Activated CD8-positive, alpha-beta T cell treated with anti-CD3 and anti-CD28 coated beads for 36 hours (primary cell): Measurements from ENCODE around the gene CPXM1. TPM values are rescaled to one million over a fixed set of nuclear protein-coding genes. Genes with fewer than 3 reads are reported as not detected.
"Not testable (repeated sequence)": the region's sequence is repeated elsewhere in the genome, so short reads cannot be mapped to it uniquely, and the experiment has no call there.

Experiments used
- ATAC-seq: fragments of 200-7000 bp; cut with Tn5 transposase; one replicate; pipeline ENCODE4 v1.10.0; 2021; ENCODE audit warnings: mild to moderate bottlenecking, moderate library complexity
- CTCF ChIA-PET: fragments of 350-600 bp; sonication (Branson Sonifier 250); formaldehyde crosslinking; loops from one replicate; lab custom pipeline; 2021; ENCODE audit warnings: antibody characterized with exemption; lab: Charles Lee
- POLR2A ChIA-PET: fragments of 350-600 bp; sonication (Branson Sonifier 250); formaldehyde crosslinking; loops from one replicate; lab custom pipeline; 2021; ENCODE audit warnings: antibody characterized with exemption; lab: Charles Lee
- DNase-seq: peaks from one replicate; pipeline ENCODE4 v3.0.0-alpha.2; 2020
- H3K27ac Mint-ChIP-seq: one replicate; pipeline ENCODE4 v1.8.0; 2021; ENCODE audit warnings: mild to moderate bottlenecking, mixed read lengths
- H3K27me3 Mint-ChIP-seq: one replicate; pipeline ENCODE4 v1.8.0; 2021; ENCODE audit warnings: mixed read lengths
- H3K36me3 Mint-ChIP-seq: one replicate; pipeline ENCODE4 v1.8.0; 2021; ENCODE audit warnings: low read depth, mixed read lengths
- H3K4me1 Mint-ChIP-seq: one replicate; pipeline ENCODE4 v1.8.0; 2021; ENCODE audit warnings: low read depth, mixed read lengths
- H3K4me3 Mint-ChIP-seq: one replicate; pipeline ENCODE4 v1.8.0; 2021; ENCODE audit warnings: mild to moderate bottlenecking, moderate library complexity, mixed read lengths
- H3K9me3 Mint-ChIP-seq: one replicate; pipeline ENCODE4 v1.8.0; 2021; ENCODE audit warnings: mixed read lengths
- intact Hi-C: fragments of 100-400 bp; cut with micrococcal nuclease; formaldehyde crosslinking; loops from one replicate; pipeline ENCODE4 v1.10.0; 2022
- total RNA-seq, 2 experiments: library from RNA; stranded (reverse); gene quantifications; one replicate each; pipeline ENCODE4 v1.2.3, GENCODE V29; 2021
- TF ChIP-seq, protein P1 (sequence below): fragments of 200-600 bp; IDR thresholded peaks from one replicate; pipeline ENCODE4 v1.8.0; 2022; ENCODE audit warnings: antibody characterized with exemption, mild to moderate bottlenecking

The CPXM1 gene
- total RNA-seq, 2 experiments from 2014 or later, result 2.0 to 2.9 TPM

GRCh38 chr20:2834401-2835110 is 34.1 kb upstream of the CPXM1 start:
- no peaks in the 10 kb centered on the region for H3K27me3 Mint-ChIP-seq
- no peak overlapping the region for H3K4me3 Mint-ChIP-seq
- H3K9me3 Mint-ChIP-seq, result no peaks in the 10 kb centered on the region
- TF ChIP-seq, protein P1, sequence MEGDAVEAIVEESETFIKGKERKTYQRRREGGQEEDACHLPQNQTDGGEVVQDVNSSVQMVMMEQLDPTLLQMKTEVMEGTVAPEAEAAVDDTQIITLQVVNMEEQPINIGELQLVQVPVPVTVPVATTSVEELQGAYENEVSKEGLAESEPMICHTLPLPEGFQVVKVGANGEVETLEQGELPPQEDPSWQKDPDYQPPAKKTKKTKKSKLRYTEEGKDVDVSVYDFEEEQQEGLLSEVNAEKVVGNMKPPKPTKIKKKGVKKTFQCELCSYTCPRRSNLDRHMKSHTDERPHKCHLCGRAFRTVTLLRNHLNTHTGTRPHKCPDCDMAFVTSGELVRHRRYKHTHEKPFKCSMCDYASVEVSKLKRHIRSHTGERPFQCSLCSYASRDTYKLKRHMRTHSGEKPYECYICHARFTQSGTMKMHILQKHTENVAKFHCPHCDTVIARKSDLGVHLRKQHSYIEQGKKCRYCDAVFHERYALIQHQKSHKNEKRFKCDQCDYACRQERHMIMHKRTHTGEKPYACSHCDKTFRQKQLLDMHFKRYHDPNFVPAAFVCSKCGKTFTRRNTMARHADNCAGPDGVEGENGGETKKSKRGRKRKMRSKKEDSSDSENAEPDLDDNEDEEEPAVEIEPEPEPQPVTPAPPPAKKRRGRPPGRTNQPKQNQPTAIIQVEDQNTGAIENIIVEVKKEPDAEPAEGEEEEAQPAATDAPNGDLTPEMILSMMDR, result no peak
- H3K36me3 Mint-ChIP-seq, result peaks cover 26% of the 10 kb centered on the region
- ATAC-seq (no peak), DNase-seq (no peak)
- no peak overlapping the region for H3K27ac Mint-ChIP-seq
- H3K4me1 Mint-ChIP-seq, result peaks cover 17% of the 10 kb centered on the region
- CTCF ChIA-PET, result no interaction called here
- POLR2A ChIA-PET, result interaction anchor here (1.1 kb wide), 1 partner anchor 13 kb away, joined by 3 read pairs; no protein-coding TSS in a partner anchor
- intact Hi-C loops, result no loop called here

DNA sequence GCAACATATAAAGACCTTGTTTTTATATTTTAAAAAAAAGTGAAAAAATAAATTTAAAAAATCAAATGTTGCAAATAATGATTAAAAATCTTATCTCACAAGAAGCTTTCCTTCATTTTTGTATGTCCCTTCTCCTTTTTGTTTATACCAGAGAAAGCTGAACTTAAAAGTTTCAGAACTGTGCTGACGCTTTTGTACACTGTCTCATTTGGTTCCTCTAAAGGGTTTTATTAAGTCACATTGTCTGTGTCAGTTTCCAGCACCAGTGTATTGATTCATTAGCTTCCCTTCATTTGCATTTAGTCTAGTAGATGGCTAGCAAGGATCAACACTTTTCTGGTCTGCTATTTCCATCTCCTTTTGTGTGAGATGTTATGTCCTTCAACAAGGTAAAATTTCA is 33.3 kb upstream of the CPXM1 start:
- POLR2A ChIA-PET, result interaction anchor here (1.1 kb wide), 1 partner anchor 13 kb away, joined by 3 read pairs; no protein-coding TSS in a partner anchor
- no peak overlapping the region for H3K4me3 Mint-ChIP-seq
- H3K27ac Mint-ChIP-seq, result no peak overlapping the region

DNA sequence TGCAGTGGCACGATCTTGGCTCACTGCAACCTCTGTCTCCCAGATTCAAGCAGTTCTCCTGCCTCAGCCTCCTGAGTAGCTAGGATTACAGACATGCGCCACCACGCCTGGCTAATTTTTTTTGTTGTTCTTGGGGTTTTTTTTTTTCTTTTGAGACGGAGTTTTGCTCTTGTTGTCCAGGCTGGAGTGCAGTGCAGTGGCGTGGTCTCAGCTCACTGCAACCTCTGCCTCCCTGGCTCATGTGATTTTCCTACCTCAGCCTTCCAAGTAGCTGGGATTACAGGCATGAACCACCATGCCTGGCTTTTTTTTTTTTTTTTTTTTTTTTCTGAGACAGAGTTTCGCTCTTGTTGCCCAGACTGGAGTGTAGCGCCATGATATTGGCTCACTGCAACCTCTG is 30.8 kb upstream of the CPXM1 start:
- Mint-ChIP-seq H3K27me3 (peaks cover 10% of the 10 kb centered on the region), H3K4me1 (peaks cover 13% of the 10 kb centered on the region)

More for the DNA sequence above, 33.3 kb upstream of the CPXM1 start:
- peaks cover 2% of the 10 kb centered on the region for H3K27me3 Mint-ChIP-seq
- DNase-seq (no peak), ATAC-seq (no peak)
- TF ChIP-seq, protein P1, result no peak
- H3K4me1 Mint-ChIP-seq, result peaks cover 12% of the 10 kb centered on the region
- no peaks in the 10 kb centered on the region for H3K9me3 Mint-ChIP-seq
- peaks cover 21% of the 10 kb centered on the region for H3K36me3 Mint-ChIP-seq
- CTCF ChIA-PET, result interaction anchor here (1.2 kb wide), 1 partner anchor 90 kb away, joined by 3 read pairs; no protein-coding TSS in a partner anchor
- intact Hi-C loops, result no loop called here

DNA sequence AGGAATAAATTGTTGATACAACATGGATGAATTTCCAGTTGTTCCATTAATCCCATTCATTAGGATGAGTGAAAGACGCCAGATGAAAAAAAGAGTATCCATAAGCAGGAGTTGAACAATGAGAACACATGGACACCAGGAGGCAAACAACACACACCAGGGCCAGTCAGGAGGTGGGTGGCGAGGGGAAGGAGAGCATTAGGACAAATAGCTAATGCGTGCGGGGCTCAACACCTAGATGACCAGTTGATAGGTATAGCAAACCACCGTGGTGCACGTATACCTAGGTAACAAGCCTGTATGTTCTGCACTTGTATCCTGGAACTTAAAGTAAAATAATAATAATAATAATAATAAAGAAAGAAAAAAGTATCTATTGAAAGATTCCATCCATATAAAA is 28.9 kb upstream of the CPXM1 start:
- H3K4me1 Mint-ChIP-seq, result peaks cover 20% of the 10 kb centered on the region
- TF ChIP-seq, protein P1, result no peak
- no peaks in the 10 kb centered on the region for H3K36me3 Mint-ChIP-seq
- ChIA-PET POLR2A (interaction anchor here (1.1 to 1.5 kb wide), 2 partner anchors 8 to 28 kb away, joined by 3 to 4 read pairs; no protein-coding TSS in a partner anchor), CTCF (no interaction called here)
- H3K4me3 Mint-ChIP-seq, result no peak overlapping the region
- no peak for ATAC-seq
- no peaks in the 10 kb centered on the region for H3K9me3 Mint-ChIP-seq
- peaks cover 10% of the 10 kb centered on the region for H3K27me3 Mint-ChIP-seq
- DNase-seq, result no peak
- H3K27ac Mint-ChIP-seq, result no peak overlapping the region
- intact Hi-C loops, result no loop called here

More for the DNA sequence above, 30.8 kb upstream of the CPXM1 start:
- H3K36me3 Mint-ChIP-seq, CTCF ChIA-PET, DNase-seq, ATAC-seq, H3K27ac Mint-ChIP-seq, H3K9me3 Mint-ChIP-seq, H3K4me3 Mint-ChIP-seq, intact Hi-C loops: not testable (repeated sequence)
- POLR2A ChIA-PET, result interaction anchor here (1.0 to 1.8 kb wide), 2 partner anchors 10 to 16 kb away, joined by 3 to 5 read pairs; no protein-coding TSS in a partner anchor

GRCh38 chr20:2826655-2827054 is 26.2 kb upstream of the CPXM1 start:
- Mint-ChIP-seq H3K36me3 (no peaks in the 10 kb centered on the region), H3K27ac (no peak overlapping the region), H3K4me3 (no peak overlapping the region), H3K27me3 (peaks cover 12% of the 10 kb centered on the region), H3K9me3 (no peaks in the 10 kb centered on the region), H3K4me1 (peaks cover 23% of the 10 kb centered on the region)
- ChIA-PET POLR2A (interaction anchor here (1.0 kb wide), 1 partner anchor 85 kb away, joined by 3 read pairs; no protein-coding TSS in a partner anchor), CTCF (no interaction called here)
- intact Hi-C loops, result no loop called here
- TF ChIP-seq, protein P1, result no peak
- DNase-seq (no peak), ATAC-seq (no peak)
